Glomerular visceral epithelial cell (primary cell): ENCODE data around the gene CCDC28A.

Source experiments
- DNase-seq: peaks from one replicate; pipeline ENCODE4 v3.0.0-alpha.2; 2016; ENCODE audit errors: extremely low spot score

CCDC28A gene

GRCh38 chr6:138795809-138796603 lies 22.4 kb downstream of the CCDC28A start, which contains the start of gene ECT2L:
Gene ECT2L, plus strand, starts transcription at chr6:138796087. Its CDS starts 17,188 bp downstream, at chr6:138813275.
- DNase-seq: no peak

- no peak for DNase-seq
Observed at GRCh38 chr6:138796771-138797170, 23.2 kb downstream of the CCDC28A start.

GRCh38 chr6:138797806-138798446 lies 24.4 kb downstream of the CCDC28A start:
- DNase-seq: no peak

GRCh38 chr6:138800377-138801150 lies 27.0 kb downstream of the CCDC28A start:
- no peak for DNase-seq

- DNase-seq: no peak
Observed at GRCh38 chr6:138803331-138803730, 29.8 kb downstream of the CCDC28A start.

GRCh38 chr6:138803861-138804260 lies 30.3 kb downstream of the CCDC28A start:
- no peak for DNase-seq

GRCh38 chr6:138805016-138805765 lies 31.6 kb downstream of the CCDC28A start:
- DNase-seq: no peak

GRCh38 chr6:138806889-138807288 lies 33.3 kb downstream of the CCDC28A start:
- no peak for DNase-seq

- no peak for DNase-seq
Observed at GRCh38 chr6:138809677-138810076, 36.1 kb downstream of the CCDC28A start.

GRCh38 chr6:138811866-138812265 lies 38.3 kb downstream of the CCDC28A start:
- no peak for DNase-seq

- no peak for DNase-seq
Observed at GRCh38 chr6:138814179-138814834, 40.7 kb downstream of the CCDC28A start.

- DNase-seq: no peak
Observed at GRCh38 chr6:138815221-138815620, 41.7 kb downstream of the CCDC28A start.

GRCh38 chr6:138815797-138816528 lies 42.4 kb downstream of the CCDC28A start:
- peak; percentile 62 for DNase-seq

GRCh38 chr6:138817799-138818198 lies 44.2 kb downstream of the CCDC28A start:
- DNase-seq: peak; percentile 53

- DNase-seq: no peak
Observed at GRCh38 chr6:138818496-138819194, 45.1 kb downstream of the CCDC28A start.

- no peak for DNase-seq
Observed at GRCh38 chr6:138821519-138821918, 48.0 kb downstream of the CCDC28A start.

GRCh38 chr6:138824482-138825144 lies 51.0 kb downstream of the CCDC28A start:
- DNase-seq: no peak

- no peak for DNase-seq
Observed at GRCh38 chr6:138830248-138830647, 56.7 kb downstream of the CCDC28A start.

GRCh38 chr6:138832182-138832581 lies 58.6 kb downstream of the CCDC28A start:
- DNase-seq: no peak
